Dermis lymphatic vessel endothelial cell (primary cell): ENCODE data around the gene KRT78. TPM values are rescaled to one million over a fixed set of nuclear protein-coding genes. Genes with fewer than 3 reads are reported as not detected.

Experiments used
- total RNA-seq: library from RNA; depleted of rRNA; stranded (reverse); fragments of >200 nt; gene quantifications from 2 replicates; pipeline ENCODE4 v1.2.1, GENCODE V29; 2014

Gene KRT78, protein sequence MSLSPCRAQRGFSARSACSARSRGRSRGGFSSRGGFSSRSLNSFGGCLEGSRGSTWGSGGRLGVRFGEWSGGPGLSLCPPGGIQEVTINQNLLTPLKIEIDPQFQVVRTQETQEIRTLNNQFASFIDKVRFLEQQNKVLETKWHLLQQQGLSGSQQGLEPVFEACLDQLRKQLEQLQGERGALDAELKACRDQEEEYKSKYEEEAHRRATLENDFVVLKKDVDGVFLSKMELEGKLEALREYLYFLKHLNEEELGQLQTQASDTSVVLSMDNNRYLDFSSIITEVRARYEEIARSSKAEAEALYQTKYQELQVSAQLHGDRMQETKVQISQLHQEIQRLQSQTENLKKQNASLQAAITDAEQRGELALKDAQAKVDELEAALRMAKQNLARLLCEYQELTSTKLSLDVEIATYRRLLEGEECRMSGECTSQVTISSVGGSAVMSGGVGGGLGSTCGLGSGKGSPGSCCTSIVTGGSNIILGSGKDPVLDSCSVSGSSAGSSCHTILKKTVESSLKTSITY
- not detected in 2 replicates for total RNA-seq

DNA sequence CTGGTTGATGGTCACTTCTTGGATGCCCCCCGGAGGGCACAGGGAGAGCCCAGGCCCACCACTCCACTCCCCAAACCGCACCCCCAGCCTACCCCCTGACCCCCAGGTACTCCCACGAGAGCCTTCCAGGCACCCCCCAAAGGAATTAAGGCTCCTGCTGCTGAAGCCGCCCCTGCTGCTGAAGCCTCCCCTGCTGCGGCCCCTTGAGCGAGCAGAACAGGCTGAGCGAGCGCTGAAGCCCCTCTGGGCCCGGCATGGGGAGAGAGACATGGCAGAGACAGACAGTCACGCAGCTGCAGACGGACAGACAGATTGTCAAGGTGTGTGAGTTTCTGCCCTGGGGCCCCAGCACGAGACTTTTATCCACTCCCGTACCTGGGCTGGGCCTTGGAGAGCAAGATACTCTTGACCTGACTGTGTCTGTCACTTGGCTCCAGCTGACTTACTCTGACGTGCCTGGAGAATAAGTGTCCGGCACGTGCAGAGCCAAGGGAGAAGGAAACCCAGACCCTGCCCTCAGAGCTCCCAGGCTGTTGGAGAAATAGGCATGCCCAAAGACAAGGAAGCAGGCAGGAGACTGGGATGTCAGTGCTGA lies at the start of gene KRT78:
TSS of gene KRT78 (minus strand) at position 334 of the 595 bp plus-strand sequence. CDS start at position 270, 64 bp downstream.

GRCh38 chr12:52833922-52834726 lies 14.7 kb downstream of the KRT78 start, which contains the start of gene KRT79:
Gene KRT79 (minus strand): TSS chr12:52834311. CDS start chr12:52834260, 51 bp downstream.

GRCh38 chr12:52813885-52814709 lies 34.7 kb downstream of the KRT78 start, which contains the start of gene KRT4:
Gene KRT4 (minus strand): TSS chr12:52814116. CDS start chr12:52814058, 58 bp downstream.

DNA sequence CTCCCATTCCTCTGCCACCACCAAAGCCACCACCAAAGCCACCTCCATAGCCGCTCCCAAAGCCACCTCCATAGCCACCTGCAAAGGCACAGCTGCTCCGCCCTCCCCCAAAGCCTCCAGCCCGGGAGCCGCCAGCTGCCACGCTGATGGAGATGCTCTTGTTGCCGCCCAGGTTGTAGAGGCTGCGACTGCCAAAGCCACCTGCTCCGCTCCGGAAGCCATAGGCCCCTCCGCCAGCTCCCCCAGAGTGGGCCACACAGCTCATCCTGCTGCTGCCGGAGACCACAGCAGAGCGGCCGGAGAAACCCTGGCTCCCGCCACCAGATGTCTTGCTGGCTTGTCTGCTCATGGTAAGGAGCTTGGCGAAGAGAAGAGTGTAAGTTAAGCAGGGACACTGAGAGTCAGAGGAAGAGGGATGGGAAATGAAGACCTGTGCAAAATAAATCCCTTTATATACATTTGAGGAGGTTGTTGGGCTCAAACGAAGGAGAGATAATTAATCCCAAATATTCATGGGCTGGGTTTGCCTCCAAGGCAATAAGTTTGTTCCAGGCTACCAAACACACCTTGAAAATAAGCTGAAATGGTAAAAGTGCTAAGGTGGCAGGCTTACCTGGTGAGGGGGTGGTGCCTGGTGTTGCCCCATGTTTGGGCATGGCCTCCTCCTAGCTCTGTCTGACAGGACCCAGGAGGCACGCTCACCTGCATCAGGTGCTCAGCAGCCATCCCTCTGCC lies 52.9 kb downstream of the KRT78 start, which contains the start of gene KRT3:
TSS of gene KRT3 (minus strand) at position 424 of the 735 bp plus-strand sequence. CDS start at position 349, 75 bp downstream.

Other genes starting within 250 kb of the KRT78 start
- gene KRT72, start 247.5 kb downstream of the KRT78 start, total RNA-seq = not detected in 2 replicates
- gene KRT73, start 230.4 kb downstream of the KRT78 start, total RNA-seq = not detected in 2 replicates
- gene KRT2, start 196.8 kb downstream of the KRT78 start, total RNA-seq = not detected in 2 replicates
- gene KRT1, start 168.6 kb downstream of the KRT78 start, total RNA-seq = not detected in 2 replicates
- gene KRT77, start 145.5 kb downstream of the KRT78 start, total RNA-seq = not detected in 2 replicates
- gene KRT76, start 71.6 kb downstream of the KRT78 start, total RNA-seq = not detected in 2 replicates
- not detected in 2 replicates for gene KRT3, start 52.9 kb downstream of the KRT78 start, total RNA-seq
- not detected in 2 replicates for gene KRT4, start 34.9 kb downstream of the KRT78 start, total RNA-seq
- gene KRT79, start 14.7 kb downstream of the KRT78 start, total RNA-seq = not detected in 2 replicates
- 9.4 and 13.1 TPM in 2 replicates for gene KRT8, start 56.1 kb upstream of the KRT78 start, total RNA-seq
- 112 and 131 TPM in 2 replicates for gene KRT18, start 100.1 kb upstream of the KRT78 start, total RNA-seq
- 1,180 and 1,656 TPM in 2 replicates for gene EIF4B, start 157.5 kb upstream of the KRT78 start, total RNA-seq
- 19.1 and 31.5 TPM in 2 replicates for gene TNS2, start 201.1 kb upstream of the KRT78 start, total RNA-seq
- gene SPRYD3, start 230.4 kb upstream of the KRT78 start, total RNA-seq = 11.9 and 13.8 TPM in 2 replicates
- gene IGFBP6, start 248.7 kb upstream of the KRT78 start, total RNA-seq = 1.7 and 5.2 TPM in 2 replicates